SK-N-SH (cell line): ENCODE results near the gene RNASE8. TPM values are rescaled to one million over a fixed set of nuclear protein-coding genes. Genes with fewer than 3 reads are reported as not detected.

ENCODE experiments used
- CTCF ChIA-PET: fragments of 300-600, 350-600 bp; formaldehyde crosslinking; extraction: SDS; loops from one replicate; lab custom pipeline; 2021; lab: Yijun Ruan, JAX
- POLR2A ChIA-PET: fragments of 350-600 bp; sonication (Branson Sonifier 250); formaldehyde crosslinking; extraction: SDS; loops from one replicate; lab custom pipeline; 2020; ENCODE audit warnings: antibody characterized with exemption, inconsistent platforms; lab: Yijun Ruan, JAX
- DNase-seq: peaks from one replicate; pipeline ENCODE4 v3.0.0; 2012
- H2AFZ ChIP-seq: fragments of 200-600 bp; sonication (generic); 2 replicates; pipeline ENCODE4 v1.8.1; 2016; ENCODE audit warnings: antibody characterized with exemption, mild to moderate bottlenecking, low read depth
- H3F3A ChIP-seq: fragments of 200-600 bp; sonication (generic); replicated peaks from 2 replicates; pipeline ENCODE3; 2016; ENCODE audit warnings: antibody characterized with exemption, mild to moderate bottlenecking; ENCODE audit not compliant: insufficient read depth
- H3K27ac ChIP-seq, 2 experiments: fragments of 200-500 bp in 1 of 2; fragments of 200-600 bp in 1 of 2; sonication (Bioruptor generic) in 1 of 2; sonication (generic), shearing (Covaris generic) in 1 of 2; 2 replicates each; pipeline versions ENCODE4 v1.5.1 to v1.6.1; 2014 to 2016; ENCODE audit warnings: low read depth in 2 of 2, inconsistent platforms in 1 of 2, low read length in 1 of 2, mild to moderate bottlenecking in 1 of 2, mixed read lengths in 1 of 2
- H3K27me3 ChIP-seq: fragments of 200-600 bp; sonication (generic), shearing (Covaris generic); 2 replicates; pipeline ENCODE4 v1.6.1; 2016; ENCODE audit warnings: mixed run types; ENCODE audit not compliant: insufficient read depth
- H3K36me3 ChIP-seq, 2 experiments: fragments of 200-500 bp in 1 of 2; fragments of 200-600 bp in 1 of 2; sonication (Bioruptor generic) in 1 of 2; sonication (generic) in 1 of 2; replicated peaks in 1 of 2; 2 replicates each; pipeline versions ENCODE3 to v1.5.1; 2014 to 2016; ENCODE audit warnings: low read length in 1 of 2, mild to moderate bottlenecking in 1 of 2; ENCODE audit not compliant: insufficient read depth in 2 of 2, control insufficient read depth in 1 of 2
- H3K4me1 ChIP-seq, 2 experiments: fragments of 200-500 bp in 1 of 2; fragments of 200-600 bp in 1 of 2; sonication (Bioruptor generic) in 1 of 2; sonication (generic), shearing (Covaris generic) in 1 of 2; 2 replicates each; pipeline versions ENCODE4 v1.5.1 to v1.6.1; 2014 to 2016; ENCODE audit warnings: low read depth in 1 of 2, low read length in 1 of 2, mixed run types in 1 of 2; ENCODE audit not compliant: insufficient read depth in 2 of 2, control insufficient read depth in 1 of 2
- H3K4me2 ChIP-seq: fragments of 200-600 bp; sonication (generic), shearing (Covaris generic); 2 replicates; pipeline ENCODE4 v1.6.1; 2017; ENCODE audit warnings: mixed run types
- H3K4me3 ChIP-seq, 2 experiments: fragments of 200-500 bp in 1 of 2; fragments of 200-600 bp in 1 of 2; sonication (Bioruptor generic) in 1 of 2; sonication (generic), shearing (Covaris generic) in 1 of 2; 2 replicates each; pipeline versions ENCODE4 v1.5.1 to v1.8.1; 2014 to 2016; ENCODE audit warnings: low read depth in 2 of 2, inconsistent platforms in 1 of 2, low read length in 1 of 2, mild to moderate bottlenecking in 1 of 2, mixed read lengths in 1 of 2, moderate library complexity in 1 of 2
- H3K79me2 ChIP-seq: fragments of 200-600 bp; sonication (generic); 2 replicates; pipeline ENCODE4 v1.8.1; 2017; ENCODE audit warnings: mild to moderate bottlenecking; ENCODE audit not compliant: insufficient read depth
- H3K9ac ChIP-seq: fragments of 200-600 bp; sonication (generic); 2 replicates; pipeline ENCODE4 v1.6.1; 2017; ENCODE audit warnings: mixed run types
- H3K9me2 ChIP-seq: fragments of 200-600 bp; sonication (generic); 2 replicates; pipeline ENCODE4 v1.6.1; 2017; ENCODE audit warnings: mixed run types
- H3K9me3 ChIP-seq: fragments of 200-600 bp; sonication (generic); 2 replicates; pipeline ENCODE4 v1.6.1; 2017; ENCODE audit warnings: mixed run types, mild to moderate bottlenecking, moderate library complexity
- H4K20me1 ChIP-seq: fragments of 200-600 bp; sonication (generic); 2 replicates; pipeline ENCODE4 v1.6.1; 2017; ENCODE audit warnings: mild to moderate bottlenecking, mixed run types; ENCODE audit not compliant: insufficient read depth
- FOXJ3 ChIP-seq: sonication (generic); formaldehyde crosslinking; IDR thresholded peaks from 2 replicates; pipeline ENCODE4 v1.5.1; 2020; ENCODE audit warnings: mild to moderate bottlenecking, missing genetic modification reagents
- GATA2 ChIP-seq: sonication (generic); formaldehyde crosslinking; IDR thresholded peaks from 2 replicates; pipeline ENCODE4 v1.5.0; 2020; ENCODE audit warnings: mild to moderate bottlenecking, missing genetic modification reagents
- JUND ChIP-seq: IDR thresholded peaks from 2 replicates; pipeline ENCODE4 v1.4.0; 2012
- MEF2A ChIP-seq: IDR thresholded peaks from 2 replicates; pipeline ENCODE4 v1.4.0; 2012; ENCODE audit warnings: low read depth, borderline replicate concordance
- NFIC ChIP-seq: IDR thresholded peaks from 2 replicates; pipeline ENCODE4 v1.4.0; 2012; ENCODE audit warnings: borderline replicate concordance
- NRF1 ChIP-seq: IDR thresholded peaks from 2 replicates; pipeline ENCODE4 v1.6.1; 2012; ENCODE audit warnings: low read depth, mild to moderate bottlenecking, low read length
- POLR2AphosphoS5 ChIP-seq: IDR thresholded peaks from 2 replicates; pipeline ENCODE4 v1.6.1; 2012; ENCODE audit warnings: low read depth, low read length
- RAD21 ChIP-seq: IDR thresholded peaks from 2 replicates; pipeline ENCODE4 v1.6.1; 2012; ENCODE audit warnings: mild to moderate bottlenecking, low read length
- RFX5 ChIP-seq: IDR thresholded peaks from 2 replicates; pipeline ENCODE4 v1.6.1; 2012; ENCODE audit warnings: mild to moderate bottlenecking, improper control_type of control experiment, low read length
- SIN3A ChIP-seq: IDR thresholded peaks from 2 replicates; pipeline ENCODE4 v1.6.1; 2012; ENCODE audit warnings: low read depth, mild to moderate bottlenecking, low read length, moderate library complexity, borderline replicate concordance
- TAF1 ChIP-seq: IDR thresholded peaks from 2 replicates; pipeline ENCODE4 v1.6.1; 2012; ENCODE audit warnings: low read depth, mild to moderate bottlenecking, low read length, moderate library complexity, borderline replicate concordance
- WGBS: methylation state at CpG from one replicate; pipeline ENCODE4 v1.1.6; 2017; ENCODE audit warnings: low lambda C conversion rate; 5-methylcytosine and 5-hydroxymethylcytosine counted together
- polyA plus RNA-seq, 3 experiments: library from polyadenylated mRNA; depleted of rRNA; stranded (reverse); fragments of >200 nt; gene quantifications; 2 replicates each; pipeline ENCODE4 v1.2.3, GENCODE V29; 2012
- TF ChIP-seq, protein P1 (sequence below): IDR thresholded peaks from 2 replicates; pipeline ENCODE4 v1.4.0; 2012; ENCODE audit warnings: low read depth
- TF ChIP-seq, protein P2 (sequence below): IDR thresholded peaks from 2 replicates; pipeline ENCODE4; 2012
- TF ChIP-seq, protein P3 (sequence below): IDR thresholded peaks from 2 replicates; pipeline ENCODE4 v1.4.0; 2012; ENCODE audit warnings: low read depth, borderline replicate concordance
- TF ChIP-seq, protein P4 (sequence below): fragments of 200-600 bp; sonication (generic); IDR thresholded peaks from 2 replicates; pipeline ENCODE4 v1.6.1; 2017; ENCODE audit warnings: antibody characterized with exemption, mild to moderate bottlenecking, moderate library complexity
- TF ChIP-seq, protein P5 (sequence below): IDR thresholded peaks from 2 replicates; pipeline ENCODE4 v1.4.0; 2012; ENCODE audit warnings: low read depth, borderline replicate concordance
- TF ChIP-seq, protein P6 (sequence below): IDR thresholded peaks from 2 replicates; pipeline ENCODE4 v1.6.1; 2012; ENCODE audit warnings: mild to moderate bottlenecking, low read depth, low read length, moderate library complexity

The RNASE8 gene
- polyA plus RNA-seq, 1 of the 3 experiments (the other 2 are of a cell fraction), result not detected

DNA sequence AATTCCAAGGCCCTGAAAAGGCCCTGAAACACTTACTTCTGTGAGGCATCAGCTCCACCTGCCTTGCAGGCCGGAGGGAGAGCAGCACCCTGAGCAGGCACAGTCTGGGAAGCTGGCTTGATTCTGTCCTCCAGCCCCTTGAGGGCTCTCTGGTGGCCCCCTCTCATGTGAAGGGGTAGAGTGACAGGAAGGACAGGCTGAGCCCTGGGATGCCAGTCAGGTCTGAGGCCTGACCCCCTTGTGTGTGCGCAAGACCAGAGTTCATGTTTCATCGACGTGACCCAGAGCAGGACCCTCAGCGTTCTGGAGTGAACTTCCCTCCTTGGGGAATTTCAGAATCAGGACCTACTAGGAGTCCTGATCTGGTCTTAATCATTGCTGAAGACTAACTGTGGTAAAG lies 1.3 kb downstream of the RNASE8 start:
- H3K79me2 ChIP-seq, result no peaks in the 10 kb centered on the region
- H3F3A ChIP-seq, result peaks cover 3% of the 10 kb centered on the region
- H2AFZ ChIP-seq, result no peak overlapping the region
- no peak overlapping the region for H3K27ac ChIP-seq
- no peak overlapping the region for H3K4me3 ChIP-seq
- ChIA-PET POLR2A (no interaction called here), CTCF (interaction anchor here (1.0 to 1.5 kb wide), 4 partner anchors 33 to 46 kb away, joined by 3 to 4 read pairs (median 3); no protein-coding TSS in a partner anchor)
- no peak for DNase-seq
- H3K9me2 ChIP-seq, result no peaks in the 10 kb centered on the region
- 88% methylated on average over 4 of the region's 5 CpGs for WGBS
- H3K9me3 ChIP-seq, result no peaks in the 10 kb centered on the region
- H3K4me2 ChIP-seq, result no peak overlapping the region
- no peaks in the 10 kb centered on the region for H3K36me3 ChIP-seq
- TF ChIP-seq, protein P1, sequence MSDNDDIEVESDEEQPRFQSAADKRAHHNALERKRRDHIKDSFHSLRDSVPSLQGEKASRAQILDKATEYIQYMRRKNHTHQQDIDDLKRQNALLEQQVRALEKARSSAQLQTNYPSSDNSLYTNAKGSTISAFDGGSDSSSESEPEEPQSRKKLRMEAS, result no peak
- TF ChIP-seq, protein P2, sequence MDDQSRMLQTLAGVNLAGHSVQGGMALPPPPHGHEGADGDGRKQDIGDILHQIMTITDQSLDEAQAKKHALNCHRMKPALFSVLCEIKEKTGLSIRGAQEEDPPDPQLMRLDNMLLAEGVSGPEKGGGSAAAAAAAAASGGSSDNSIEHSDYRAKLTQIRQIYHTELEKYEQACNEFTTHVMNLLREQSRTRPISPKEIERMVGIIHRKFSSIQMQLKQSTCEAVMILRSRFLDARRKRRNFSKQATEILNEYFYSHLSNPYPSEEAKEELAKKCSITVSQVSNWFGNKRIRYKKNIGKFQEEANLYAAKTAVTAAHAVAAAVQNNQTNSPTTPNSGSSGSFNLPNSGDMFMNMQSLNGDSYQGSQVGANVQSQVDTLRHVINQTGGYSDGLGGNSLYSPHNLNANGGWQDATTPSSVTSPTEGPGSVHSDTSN, result no peak
- TF ChIP-seq, protein P3, sequence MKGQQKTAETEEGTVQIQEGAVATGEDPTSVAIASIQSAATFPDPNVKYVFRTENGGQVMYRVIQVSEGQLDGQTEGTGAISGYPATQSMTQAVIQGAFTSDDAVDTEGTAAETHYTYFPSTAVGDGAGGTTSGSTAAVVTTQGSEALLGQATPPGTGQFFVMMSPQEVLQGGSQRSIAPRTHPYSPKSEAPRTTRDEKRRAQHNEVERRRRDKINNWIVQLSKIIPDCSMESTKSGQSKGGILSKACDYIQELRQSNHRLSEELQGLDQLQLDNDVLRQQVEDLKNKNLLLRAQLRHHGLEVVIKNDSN, result no peak
- TF ChIP-seq POLR2AphosphoS5, result no peak
- TF ChIP-seq NRF1, result no peak
- no peak for TF ChIP-seq RAD21
- no peak for TF ChIP-seq RFX5
- TF ChIP-seq, protein P4, sequence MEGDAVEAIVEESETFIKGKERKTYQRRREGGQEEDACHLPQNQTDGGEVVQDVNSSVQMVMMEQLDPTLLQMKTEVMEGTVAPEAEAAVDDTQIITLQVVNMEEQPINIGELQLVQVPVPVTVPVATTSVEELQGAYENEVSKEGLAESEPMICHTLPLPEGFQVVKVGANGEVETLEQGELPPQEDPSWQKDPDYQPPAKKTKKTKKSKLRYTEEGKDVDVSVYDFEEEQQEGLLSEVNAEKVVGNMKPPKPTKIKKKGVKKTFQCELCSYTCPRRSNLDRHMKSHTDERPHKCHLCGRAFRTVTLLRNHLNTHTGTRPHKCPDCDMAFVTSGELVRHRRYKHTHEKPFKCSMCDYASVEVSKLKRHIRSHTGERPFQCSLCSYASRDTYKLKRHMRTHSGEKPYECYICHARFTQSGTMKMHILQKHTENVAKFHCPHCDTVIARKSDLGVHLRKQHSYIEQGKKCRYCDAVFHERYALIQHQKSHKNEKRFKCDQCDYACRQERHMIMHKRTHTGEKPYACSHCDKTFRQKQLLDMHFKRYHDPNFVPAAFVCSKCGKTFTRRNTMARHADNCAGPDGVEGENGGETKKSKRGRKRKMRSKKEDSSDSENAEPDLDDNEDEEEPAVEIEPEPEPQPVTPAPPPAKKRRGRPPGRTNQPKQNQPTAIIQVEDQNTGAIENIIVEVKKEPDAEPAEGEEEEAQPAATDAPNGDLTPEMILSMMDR, result no peak
- TF ChIP-seq, protein P5, sequence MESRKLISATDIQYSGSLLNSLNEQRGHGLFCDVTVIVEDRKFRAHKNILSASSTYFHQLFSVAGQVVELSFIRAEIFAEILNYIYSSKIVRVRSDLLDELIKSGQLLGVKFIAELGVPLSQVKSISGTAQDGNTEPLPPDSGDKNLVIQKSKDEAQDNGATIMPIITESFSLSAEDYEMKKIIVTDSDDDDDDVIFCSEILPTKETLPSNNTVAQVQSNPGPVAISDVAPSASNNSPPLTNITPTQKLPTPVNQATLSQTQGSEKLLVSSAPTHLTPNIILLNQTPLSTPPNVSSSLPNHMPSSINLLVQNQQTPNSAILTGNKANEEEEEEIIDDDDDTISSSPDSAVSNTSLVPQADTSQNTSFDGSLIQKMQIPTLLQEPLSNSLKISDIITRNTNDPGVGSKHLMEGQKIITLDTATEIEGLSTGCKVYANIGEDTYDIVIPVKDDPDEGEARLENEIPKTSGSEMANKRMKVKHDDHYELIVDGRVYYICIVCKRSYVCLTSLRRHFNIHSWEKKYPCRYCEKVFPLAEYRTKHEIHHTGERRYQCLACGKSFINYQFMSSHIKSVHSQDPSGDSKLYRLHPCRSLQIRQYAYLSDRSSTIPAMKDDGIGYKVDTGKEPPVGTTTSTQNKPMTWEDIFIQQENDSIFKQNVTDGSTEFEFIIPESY, result no peak
- TF ChIP-seq NFIC, result no peak
- TF ChIP-seq TAF1, result no peak
- no peak for TF ChIP-seq MEF2A
- TF ChIP-seq JUND, result no peak
- no peak for TF ChIP-seq SIN3A
- TF ChIP-seq GATA2 (CRISPR knock-in tag), result no peak
- TF ChIP-seq, protein P6, sequence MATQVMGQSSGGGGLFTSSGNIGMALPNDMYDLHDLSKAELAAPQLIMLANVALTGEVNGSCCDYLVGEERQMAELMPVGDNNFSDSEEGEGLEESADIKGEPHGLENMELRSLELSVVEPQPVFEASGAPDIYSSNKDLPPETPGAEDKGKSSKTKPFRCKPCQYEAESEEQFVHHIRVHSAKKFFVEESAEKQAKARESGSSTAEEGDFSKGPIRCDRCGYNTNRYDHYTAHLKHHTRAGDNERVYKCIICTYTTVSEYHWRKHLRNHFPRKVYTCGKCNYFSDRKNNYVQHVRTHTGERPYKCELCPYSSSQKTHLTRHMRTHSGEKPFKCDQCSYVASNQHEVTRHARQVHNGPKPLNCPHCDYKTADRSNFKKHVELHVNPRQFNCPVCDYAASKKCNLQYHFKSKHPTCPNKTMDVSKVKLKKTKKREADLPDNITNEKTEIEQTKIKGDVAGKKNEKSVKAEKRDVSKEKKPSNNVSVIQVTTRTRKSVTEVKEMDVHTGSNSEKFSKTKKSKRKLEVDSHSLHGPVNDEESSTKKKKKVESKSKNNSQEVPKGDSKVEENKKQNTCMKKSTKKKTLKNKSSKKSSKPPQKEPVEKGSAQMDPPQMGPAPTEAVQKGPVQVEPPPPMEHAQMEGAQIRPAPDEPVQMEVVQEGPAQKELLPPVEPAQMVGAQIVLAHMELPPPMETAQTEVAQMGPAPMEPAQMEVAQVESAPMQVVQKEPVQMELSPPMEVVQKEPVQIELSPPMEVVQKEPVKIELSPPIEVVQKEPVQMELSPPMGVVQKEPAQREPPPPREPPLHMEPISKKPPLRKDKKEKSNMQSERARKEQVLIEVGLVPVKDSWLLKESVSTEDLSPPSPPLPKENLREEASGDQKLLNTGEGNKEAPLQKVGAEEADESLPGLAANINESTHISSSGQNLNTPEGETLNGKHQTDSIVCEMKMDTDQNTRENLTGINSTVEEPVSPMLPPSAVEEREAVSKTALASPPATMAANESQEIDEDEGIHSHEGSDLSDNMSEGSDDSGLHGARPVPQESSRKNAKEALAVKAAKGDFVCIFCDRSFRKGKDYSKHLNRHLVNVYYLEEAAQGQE, result no peak
- TF ChIP-seq FOXJ3 (CRISPR knock-in tag), result no peak
- H3K4me1 ChIP-seq, result peaks cover 0 to 8% of the 10 kb centered on the region in 2 experiments; a peak in 3 of 4 replicates
- H4K20me1 ChIP-seq, result no peaks in the 10 kb centered on the region
- H3K9ac ChIP-seq, result no peak overlapping the region
- no peaks in the 10 kb centered on the region for H3K27me3 ChIP-seq
